Stimulated activated CD8-positive, alpha-beta memory T cell treated with anti-CD3 and anti-CD28 coated beads, Interleukin-4, amount 100 ng/mL, for 24 hours (primary cell): ENCODE results near the gene RUFY2.
A peak's percentile ranks its signal among the peaks of the same experiment; 100 is the strongest.

ENCODE experiments used
- DNase-seq: peaks from one replicate; pipeline ENCODE4 v3.0.0-alpha.2; 2020; ENCODE audit warnings: low read depth

The RUFY2 gene

GRCh38 chr10:68364101-68364886 lies 42.8 kb downstream of the RUFY2 start:
- DNase-seq, result no peak

- no peak for DNase-seq
These were observed 44.5 kb downstream of the RUFY2 start for GRCh38 chr10:68362590-68362989.

- no peak for DNase-seq
These were observed 47.9 kb downstream of the RUFY2 start for GRCh38 chr10:68359189-68359588.

- DNase-seq, result no peak
These were observed 53.5 kb downstream of the RUFY2 start for GRCh38 chr10:68353537-68353936.

GRCh38 chr10:68348265-68348741 lies 58.8 kb downstream of the RUFY2 start:
- peak; percentile 2 for DNase-seq

GRCh38 chr10:68346774-68347173 lies 60.3 kb downstream of the RUFY2 start:
- DNase-seq, result no peak

- no peak for DNase-seq
These were observed 61.5 kb downstream of the RUFY2 start for GRCh38 chr10:68345621-68346020.

- no peak for DNase-seq
These were observed 64.1 kb downstream of the RUFY2 start for GRCh38 chr10:68342909-68343516.

- no peak for DNase-seq
These were observed 66.6 kb downstream of the RUFY2 start for GRCh38 chr10:68340358-68341080.

- DNase-seq, result no peak
These were observed 70.2 kb downstream of the RUFY2 start for GRCh38 chr10:68336754-68337351.

GRCh38 chr10:68334672-68335467 lies 72.2 kb downstream of the RUFY2 start:
- DNase-seq, result no peak

- no peak for DNase-seq
These were observed 73.3 kb downstream of the RUFY2 start for GRCh38 chr10:68333440-68334431.

- DNase-seq, result no peak
These were observed 74.0 kb downstream of the RUFY2 start for GRCh38 chr10:68333058-68333395.

GRCh38 chr10:68332259-68333057 lies 74.6 kb downstream of the RUFY2 start, which contains the start of gene PBLD:
Gene PBLD (minus strand): TSS chr10:68332928. CDS start chr10:68306844, 26,084 bp downstream.
- DNase-seq, result peak; percentile 43

GRCh38 chr10:68331455-68332258 lies 75.4 kb downstream of the RUFY2 start, which contains the start of gene HNRNPH3:
Gene HNRNPH3 (plus strand): TSS chr10:68332064. CDS start chr10:68337222, 5,158 bp downstream.
- peak; percentile 97 for DNase-seq

GRCh38 chr10:68330852-68331454 lies 76.1 kb downstream of the RUFY2 start:
- DNase-seq, result peak; percentile 2

GRCh38 chr10:68329506-68329861 lies 77.6 kb downstream of the RUFY2 start:
- no peak for DNase-seq
